Panc1 (cell line): ENCODE data around the gene COL4A3.

Experiments used
- CTCF ChIP-seq: fragments of 450-650 bp; IDR thresholded peaks from 2 replicates; pipeline ENCODE4 v1.5.1; 2017; ENCODE audit warnings: mild to moderate bottlenecking
- POLR2AphosphoS5 ChIP-seq: IDR thresholded peaks from 2 replicates; pipeline ENCODE4 v1.6.1; 2012; ENCODE audit warnings: mild to moderate bottlenecking, low read depth, low read length, moderate library complexity
- REST ChIP-seq, 2 experiments: IDR thresholded peaks; 2 replicates each; pipeline ENCODE4 v1.6.1; 2011 to 2012; ENCODE audit warnings: low read depth in 2 of 2, control low read depth in 1 of 2, low read length in 1 of 2, mild to moderate bottlenecking in 1 of 2, moderate library complexity in 1 of 2; ENCODE audit not compliant: insufficient read depth in 1 of 2
- TCF7L2 ChIP-seq: IDR thresholded peaks from 2 replicates; pipeline ENCODE4 v1.6.1; 2011; ENCODE audit warnings: mild to moderate bottlenecking, low read depth, low read length, inconsistent platforms

GRCh38 chr2:227248876-227249275, 84.5 kb downstream of the COL4A3 start:
- TF ChIP-seq CTCF (no peak), POLR2AphosphoS5 (no peak), REST (IDR thresholded peaks at IDR 0.05; ENCODE audit: insufficient read depth in 1 of 2, low read depth in 2 of 2, low read length in 1 of 2) (no peak), TCF7L2 (no peak)
